Kidney epithelial cell (primary cell): ENCODE results near the gene NR3C2. TPM values are rescaled to one million over a fixed set of nuclear protein-coding genes. Genes with fewer than 3 reads are reported as not detected.

Experiments used
- DNase-seq: peaks from one replicate; pipeline ENCODE4 v3.0.0-alpha.2; 2010; ENCODE audit warnings: low read depth
- H3K27me3 ChIP-seq: 2 replicates; pipeline ENCODE4 v1.6.0; 2011; ENCODE audit warnings: low read length; ENCODE audit not compliant: control insufficient read depth, insufficient read depth
- H3K36me3 ChIP-seq: 2 replicates; pipeline ENCODE4 v1.5.1; 2011; ENCODE audit warnings: low read length; ENCODE audit not compliant: control insufficient read depth, insufficient read depth
- H3K4me3 ChIP-seq: 2 replicates; pipeline ENCODE4 v1.5.1; 2011; ENCODE audit warnings: low read depth, mild to moderate bottlenecking, control low read depth, low read length
- CTCF ChIP-seq: IDR thresholded peaks from 2 replicates; pipeline ENCODE4 v1.5.1; 2011; ENCODE audit warnings: mild to moderate bottlenecking, moderate library complexity, low read length, control low read depth, inconsistent platforms; ENCODE audit not compliant: insufficient read depth, poor library complexity, severe bottlenecking
- total RNA-seq: library from RNA; depleted of rRNA; stranded (reverse); fragments of >200 nt; gene quantifications from 2 replicates; pipeline ENCODE4 v1.2.3, GENCODE V29; 2015

Gene NR3C2
- total RNA-seq, 1 donor from 2014 or later, result 6.5 TPM

GRCh38 chr4:148166132-148166591 is 276.1 kb downstream of the NR3C2 start:
- H3K27me3 ChIP-seq, result no peaks in the 10 kb centered on the region
- DNase-seq, result no peak
- no peaks in the 10 kb centered on the region for H3K36me3 ChIP-seq
- no peak for TF ChIP-seq CTCF
- H3K4me3 ChIP-seq, result no peak overlapping the region

GRCh38 chr4:148164557-148164956 is 277.7 kb downstream of the NR3C2 start:
- no peak for DNase-seq
- TF ChIP-seq CTCF, result no peak

GRCh38 chr4:148162991-148163390 is 279.2 kb downstream of the NR3C2 start:
- DNase-seq, result no peak
- no peaks in the 10 kb centered on the region for H3K36me3 ChIP-seq
- no peak for TF ChIP-seq CTCF
- H3K4me3 ChIP-seq, result no peak overlapping the region
- no peaks in the 10 kb centered on the region for H3K27me3 ChIP-seq

More at GRCh38 chr4:148164557-148164956, 277.7 kb downstream of the NR3C2 start:
- H3K27me3 ChIP-seq, result no peaks in the 10 kb centered on the region
- no peaks in the 10 kb centered on the region for H3K36me3 ChIP-seq
- no peak overlapping the region for H3K4me3 ChIP-seq

GRCh38 chr4:148162519-148162918 is 279.7 kb downstream of the NR3C2 start:
- Histone ChIP-seq H3K4me3 (no peak overlapping the region), H3K36me3 (no peaks in the 10 kb centered on the region), H3K27me3 (no peaks in the 10 kb centered on the region)
- no peak for DNase-seq
- no peak for TF ChIP-seq CTCF

- no peak for DNase-seq
- Histone ChIP-seq H3K27me3 (no peaks in the 10 kb centered on the region), H3K36me3 (no peaks in the 10 kb centered on the region), H3K4me3 (no peak overlapping the region)
- no peak for TF ChIP-seq CTCF
Observed at GRCh38 chr4:148161601-148162000, 280.6 kb downstream of the NR3C2 start.

GRCh38 chr4:148159793-148160192 is 282.4 kb downstream of the NR3C2 start:
- no peak for TF ChIP-seq CTCF
- H3K27me3 ChIP-seq, result no peaks in the 10 kb centered on the region
- no peak for DNase-seq
- no peaks in the 10 kb centered on the region for H3K36me3 ChIP-seq
- no peak overlapping the region for H3K4me3 ChIP-seq
